ENCODE results near the gene RAB14. TPM values are rescaled to one million over a fixed set of nuclear protein-coding genes. Genes with fewer than 3 reads are reported as not detected.

The RAB14 gene
- total and polyA plus RNA-seq, 4 donors = 26.3 to 108 (median 55.9) TPM

DNA sequence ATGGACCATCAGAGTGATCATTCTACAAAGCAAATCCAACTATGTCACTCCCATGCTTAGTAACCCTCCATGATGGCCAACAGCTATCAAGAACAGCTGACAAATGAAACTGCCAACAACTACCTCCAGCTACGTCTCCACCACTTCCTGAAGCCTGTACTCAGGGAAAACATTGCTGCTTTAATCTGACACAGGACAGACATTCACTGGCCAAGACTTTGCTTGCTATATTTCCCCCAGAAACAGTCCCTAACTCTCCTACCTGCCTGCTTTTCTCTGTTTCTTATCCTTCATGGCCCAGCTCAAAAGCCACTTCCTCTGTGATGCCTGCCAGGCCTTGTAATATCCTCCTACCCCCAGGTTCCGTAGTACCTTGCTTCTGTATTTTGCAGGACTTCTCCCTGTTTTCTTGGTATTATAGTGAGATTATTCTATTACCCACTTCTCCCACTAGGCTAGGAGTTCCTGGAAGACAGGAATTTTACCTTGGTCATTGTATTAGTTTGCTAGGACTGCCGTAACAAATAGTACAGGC, 14.7 kb upstream of the RAB14 start:
- Histone ChIP-seq H3K27me3 (ENCODE audit: control insufficient read depth in 3 of 3, insufficient read depth in 3 of 3, low read length in 2 of 3) (no peaks in the 10 kb centered on the region), H3K4me1 (ENCODE audit: control insufficient read depth in 5 of 5, insufficient read depth in 5 of 5, low read length in 5 of 5) (no peaks in the 10 kb centered on the region), H3K9ac (ENCODE audit: insufficient read depth in 1 of 2, low read length in 2 of 2) (no peak overlapping the region), H3K4me3 (no peak overlapping the region), H3K9me3 (ENCODE audit: control insufficient read depth in 4 of 4, insufficient read depth in 3 of 4, low read length in 3 of 4) (no peaks in the 10 kb centered on the region), H3K36me3 (ENCODE audit: control insufficient read depth in 4 of 4, insufficient read depth in 4 of 4, low read length in 4 of 4) (no peaks in the 10 kb centered on the region), H3K27ac (ENCODE audit: low read depth in 1 of 2, low read length in 1 of 2) (no peak overlapping the region)
- TF ChIP-seq, protein P1, sequence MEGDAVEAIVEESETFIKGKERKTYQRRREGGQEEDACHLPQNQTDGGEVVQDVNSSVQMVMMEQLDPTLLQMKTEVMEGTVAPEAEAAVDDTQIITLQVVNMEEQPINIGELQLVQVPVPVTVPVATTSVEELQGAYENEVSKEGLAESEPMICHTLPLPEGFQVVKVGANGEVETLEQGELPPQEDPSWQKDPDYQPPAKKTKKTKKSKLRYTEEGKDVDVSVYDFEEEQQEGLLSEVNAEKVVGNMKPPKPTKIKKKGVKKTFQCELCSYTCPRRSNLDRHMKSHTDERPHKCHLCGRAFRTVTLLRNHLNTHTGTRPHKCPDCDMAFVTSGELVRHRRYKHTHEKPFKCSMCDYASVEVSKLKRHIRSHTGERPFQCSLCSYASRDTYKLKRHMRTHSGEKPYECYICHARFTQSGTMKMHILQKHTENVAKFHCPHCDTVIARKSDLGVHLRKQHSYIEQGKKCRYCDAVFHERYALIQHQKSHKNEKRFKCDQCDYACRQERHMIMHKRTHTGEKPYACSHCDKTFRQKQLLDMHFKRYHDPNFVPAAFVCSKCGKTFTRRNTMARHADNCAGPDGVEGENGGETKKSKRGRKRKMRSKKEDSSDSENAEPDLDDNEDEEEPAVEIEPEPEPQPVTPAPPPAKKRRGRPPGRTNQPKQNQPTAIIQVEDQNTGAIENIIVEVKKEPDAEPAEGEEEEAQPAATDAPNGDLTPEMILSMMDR (IDR thresholded peaks at IDR 0.05; ENCODE audit: control extremely low read depth, extremely low read depth) = no peak
- WGBS, 2 donors = 53 to 70% methylated on average over 3 of the region's 3 CpGs
- ATAC-seq (ENCODE audit: insufficient read depth, low FRiP score) (no peak), DNase-seq (no peak)

DNA sequence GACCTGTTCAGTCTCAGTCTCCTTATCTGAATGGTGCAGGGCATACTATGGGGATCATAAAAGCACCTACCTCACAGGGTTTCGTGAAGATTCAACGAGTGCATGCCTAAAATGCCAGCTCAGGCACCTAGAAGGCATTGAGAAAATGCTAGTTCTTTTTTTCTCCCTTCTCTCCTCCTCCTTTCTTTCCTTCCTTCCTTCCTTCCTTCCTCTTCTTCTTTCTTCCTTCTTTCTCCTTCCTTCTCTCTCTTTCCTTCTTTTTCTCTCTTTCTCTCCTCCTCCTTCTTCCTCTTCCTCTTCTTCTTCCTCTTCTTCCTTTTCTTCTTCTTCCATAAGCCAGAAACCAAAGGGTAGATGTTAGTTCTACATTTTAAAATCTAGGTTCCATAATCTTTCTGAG, 12.3 kb upstream of the RAB14 start:
- Histone ChIP-seq H3K4me1 (ENCODE audit: control insufficient read depth in 5 of 5, insufficient read depth in 5 of 5, low read length in 5 of 5) (no peaks in the 10 kb centered on the region), H3K4me3 (no peak overlapping the region), H3K9me3 (ENCODE audit: control insufficient read depth in 4 of 4, insufficient read depth in 3 of 4, low read length in 3 of 4) (no peaks in the 10 kb centered on the region), H3K36me3 (ENCODE audit: control insufficient read depth in 4 of 4, insufficient read depth in 4 of 4, low read length in 4 of 4) (no peaks in the 10 kb centered on the region), H3K9ac (ENCODE audit: insufficient read depth in 1 of 2, low read length in 2 of 2) (no peak overlapping the region), H3K27me3 (ENCODE audit: control insufficient read depth in 3 of 3, insufficient read depth in 3 of 3, low read length in 2 of 3) (no peaks in the 10 kb centered on the region), H3K27ac (ENCODE audit: low read depth in 1 of 2, low read length in 1 of 2) (no peak overlapping the region)
- no peak for DNase-seq
- no peak for ATAC-seq (ENCODE audit: insufficient read depth, low FRiP score)
- TF ChIP-seq, protein P1 (IDR thresholded peaks at IDR 0.05; ENCODE audit: control extremely low read depth, extremely low read depth) = no peak
- WGBS, 2 donors = 77 to 80% methylated on average over 2 of the region's 2 CpGs

DNA sequence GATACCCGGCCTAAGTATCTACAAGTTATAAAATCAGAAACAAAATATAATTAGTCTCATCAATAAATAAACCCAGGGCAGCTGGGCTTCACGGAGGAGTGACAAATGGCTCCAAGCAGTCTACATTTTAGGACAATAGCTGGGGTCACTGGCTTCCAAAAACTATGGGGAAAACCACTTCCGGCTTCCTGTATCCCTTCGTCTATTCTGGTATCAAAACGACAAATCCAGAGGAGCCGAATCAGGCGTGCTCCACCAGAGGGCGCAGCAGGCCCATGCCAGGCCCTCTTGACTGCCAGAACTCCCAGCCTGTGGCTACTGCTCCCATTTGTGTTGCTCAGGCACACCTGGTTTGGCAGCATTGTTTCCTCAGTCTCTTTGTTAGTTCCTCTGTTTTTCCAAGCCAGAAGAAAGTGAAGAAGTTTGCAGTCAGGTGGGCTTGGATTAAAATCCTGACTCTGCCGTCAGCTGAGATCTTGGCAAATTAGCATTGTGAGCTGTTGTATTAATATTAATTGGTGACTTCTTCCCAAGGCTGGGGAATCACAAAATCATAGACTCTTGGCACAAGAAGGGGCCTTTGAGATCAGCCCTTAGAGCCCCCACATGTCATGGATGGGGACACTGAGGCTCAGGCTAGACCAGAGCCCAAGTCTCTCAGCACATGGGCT, 11.6 kb upstream of the RAB14 start:
- Histone ChIP-seq H3K36me3 (ENCODE audit: control insufficient read depth in 4 of 4, insufficient read depth in 4 of 4, low read length in 4 of 4) (no peaks in the 10 kb centered on the region), H3K9ac (ENCODE audit: insufficient read depth in 1 of 2, low read length in 2 of 2) (peak overlapping the region in 1 of 2 donors; percentile 44), H3K4me3 (no peak overlapping the region), H3K4me1 (ENCODE audit: control insufficient read depth in 5 of 5, insufficient read depth in 5 of 5, low read length in 5 of 5) (no peaks in the 10 kb centered on the region), H3K27ac (ENCODE audit: low read depth in 1 of 2, low read length in 1 of 2) (peak overlapping the region in 1 of 2 donors; percentile 35), H3K9me3 (ENCODE audit: control insufficient read depth in 4 of 4, insufficient read depth in 3 of 4, low read length in 3 of 4) (no peaks in the 10 kb centered on the region), H3K27me3 (ENCODE audit: control insufficient read depth in 3 of 3, insufficient read depth in 3 of 3, low read length in 2 of 3) (no peaks in the 10 kb centered on the region)
- 21 to 22% methylated on average over 9 of the region's 9 CpGs for WGBS, 2 donors
- DNase-seq = peak; percentile 87 to 92 (median 90)
- ATAC-seq (ENCODE audit: insufficient read depth, low FRiP score) = peak; percentile 94
- TF ChIP-seq, protein P1 (IDR thresholded peaks at IDR 0.05; ENCODE audit: control extremely low read depth, extremely low read depth) = peak; percentile 90
